HEK293 (cell line): Measurements from ENCODE around the gene POMT2.

Source experiments
- CTCF ChIA-PET: fragments of 350-600 bp; formaldehyde crosslinking; extraction: SDS; loops from one replicate; lab custom pipeline; 2021; ENCODE audit warnings: antibody characterized with exemption; lab: Yijun Ruan, JAX
- POLR2A ChIA-PET: fragments of 300-600 bp; formaldehyde crosslinking; extraction: SDS; loops from one replicate; lab custom pipeline; 2020; ENCODE audit warnings: antibody characterized with exemption, inconsistent platforms; lab: Yijun Ruan, JAX
- H3K27ac ChIP-seq: fragments of 200-500 bp; sonication (Bioruptor generic); 2 replicates; pipeline ENCODE4 v1.5.1; 2014; ENCODE audit warnings: low read depth, low read length, control low read depth, inconsistent platforms; ENCODE audit errors: extremely low read depth
- H3K36me3 ChIP-seq, 2 experiments: fragments of 200-500 bp in 1 of 2; sonication (Bioruptor generic) in 1 of 2; 1 replicate in 1 of 2; 2 replicates in 1 of 2; pipeline ENCODE4 v1.5.1; 2014 to 2017; ENCODE audit warnings: inconsistent platforms in 2 of 2, low read length in 2 of 2; ENCODE audit not compliant: control insufficient read depth in 2 of 2, insufficient read depth in 1 of 2
- H3K4me1 ChIP-seq: fragments of 200-500 bp; sonication (Bioruptor generic); 2 replicates; pipeline ENCODE4 v1.5.1; 2014; ENCODE audit warnings: mild to moderate bottlenecking, low read length, inconsistent platforms; ENCODE audit not compliant: control insufficient read depth, insufficient read depth
- H3K4me3 ChIP-seq: 2 replicates; pipeline ENCODE4 v1.5.1; 2011; ENCODE audit warnings: low read depth, mild to moderate bottlenecking, control low read depth, low read length, moderate library complexity
- H3K9me3 ChIP-seq: fragments of 200-500 bp; sonication (Bioruptor generic); 2 replicates; pipeline ENCODE4 v1.5.1; 2014; ENCODE audit warnings: low read depth, low read length, inconsistent platforms; ENCODE audit not compliant: control insufficient read depth, insufficient read depth
- GLIS1 ChIP-seq: fragments of 450-650 bp; formaldehyde crosslinking; IDR thresholded peaks from 2 replicates; pipeline ENCODE4 v1.5.1; 2016; ENCODE audit warnings: missing biosample characterization, missing genetic modification characterization
- MEIS1 ChIP-seq: sonication (generic); formaldehyde crosslinking; IDR thresholded peaks from 2 replicates; pipeline ENCODE4 v1.8.1; 2022; ENCODE audit warnings: missing genetic modification reagents, mild to moderate bottlenecking, borderline replicate concordance
- OVOL3 ChIP-seq: fragments of 450-650 bp; formaldehyde crosslinking; IDR thresholded peaks from 2 replicates; pipeline ENCODE4 v1.5.1; 2016; ENCODE audit warnings: missing biosample characterization, missing genetic modification characterization
- PATZ1 ChIP-seq: fragments of 450-650 bp; formaldehyde crosslinking; IDR thresholded peaks from 2 replicates; pipeline ENCODE4 v1.5.1; 2016; ENCODE audit warnings: missing biosample characterization, missing genetic modification characterization
- PRDM1 ChIP-seq: fragments of 450-650 bp; formaldehyde crosslinking; IDR thresholded peaks from 2 replicates; pipeline ENCODE4; 2016; ENCODE audit warnings: missing biosample characterization, missing genetic modification characterization
- SP3 ChIP-seq: fragments of 450-650 bp; formaldehyde crosslinking; IDR thresholded peaks from 2 replicates; pipeline ENCODE4 v1.5.1; 2016; ENCODE audit warnings: missing biosample characterization, missing genetic modification characterization
- ZBTB10 ChIP-seq: fragments of 450-650 bp; formaldehyde crosslinking; IDR thresholded peaks from 2 replicates; pipeline ENCODE4 v1.5.1; 2016; ENCODE audit warnings: missing biosample characterization, missing genetic modification characterization
- ZBTB20 ChIP-seq: fragments of 450-650 bp; formaldehyde crosslinking; IDR thresholded peaks from 2 replicates; pipeline ENCODE4 v1.5.1; 2016; ENCODE audit warnings: missing biosample characterization, missing genetic modification characterization
- ZNF19 ChIP-seq: fragments of 450-650 bp; formaldehyde crosslinking; IDR thresholded peaks from 2 replicates; pipeline ENCODE4; 2016; ENCODE audit warnings: missing biosample characterization, missing genetic modification characterization, low read depth
- ZNF354C ChIP-seq: fragments of 450-650 bp; formaldehyde crosslinking; IDR thresholded peaks from 2 replicates; pipeline ENCODE4 v1.5.1; 2016; ENCODE audit warnings: missing biosample characterization, missing genetic modification characterization, low read depth, borderline replicate concordance
- ZNF37A ChIP-seq: fragments of 450-650 bp; IDR thresholded peaks from 2 replicates; pipeline ENCODE4 v1.5.1; 2018; ENCODE audit warnings: missing biosample characterization, missing genetic modification characterization
- ZNF404 ChIP-seq: fragments of 450-650 bp; formaldehyde crosslinking; IDR thresholded peaks from 2 replicates; pipeline ENCODE4 v1.5.1; 2017; ENCODE audit warnings: missing biosample characterization, missing genetic modification characterization
- ZNF510 ChIP-seq: fragments of 450-650 bp; formaldehyde crosslinking; IDR thresholded peaks from 2 replicates; pipeline ENCODE4 v1.5.1; 2018; ENCODE audit warnings: mild to moderate bottlenecking, missing genetic modification characterization, missing biosample characterization; ENCODE audit not compliant: insufficient replicate concordance
- ZNF677 ChIP-seq: fragments of 450-650 bp; IDR thresholded peaks from 2 replicates; pipeline ENCODE4 v1.5.0; 2018; ENCODE audit warnings: missing biosample characterization, mild to moderate bottlenecking, missing genetic modification characterization, moderate library complexity
- ZNF701 ChIP-seq: fragments of 450-650 bp; formaldehyde crosslinking; IDR thresholded peaks from 2 replicates; pipeline ENCODE4 v1.5.1; 2016; ENCODE audit warnings: missing biosample characterization, missing genetic modification characterization
- ZNF707 ChIP-seq: fragments of 450-650 bp; formaldehyde crosslinking; IDR thresholded peaks from 2 replicates; pipeline ENCODE4 v1.5.1; 2016; ENCODE audit warnings: missing biosample characterization, missing genetic modification characterization
- ZNF830 ChIP-seq: fragments of 450-650 bp; IDR thresholded peaks from 2 replicates; pipeline ENCODE4 v1.5.0; 2018; ENCODE audit warnings: missing biosample characterization, missing genetic modification characterization, low read depth, mild to moderate bottlenecking, moderate library complexity
- TF ChIP-seq, protein P1 (sequence below): fragments of 450-650 bp; formaldehyde crosslinking; IDR thresholded peaks from 2 replicates; pipeline ENCODE4; 2016; ENCODE audit warnings: missing biosample characterization, missing genetic modification characterization

The POMT2 gene

DNA sequence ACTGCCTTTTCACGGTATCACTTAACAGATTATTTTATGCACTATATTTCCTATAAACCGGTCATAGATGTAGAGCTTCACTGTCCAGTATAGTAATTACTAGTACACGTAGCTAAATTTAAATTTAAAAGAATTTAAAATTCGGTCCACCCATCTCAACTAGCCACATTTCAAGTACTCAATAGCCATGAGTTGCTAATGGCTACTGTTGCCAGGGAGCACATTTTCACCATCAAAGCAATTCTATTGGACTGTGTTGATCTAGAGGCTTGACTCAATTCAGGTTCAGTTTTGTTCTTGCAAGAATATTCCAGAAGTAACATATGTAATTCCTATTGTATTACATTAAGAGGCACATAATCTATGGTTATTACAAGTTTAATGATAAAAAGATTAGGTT lies 36.2 kb upstream of the POMT2 start:
- POLR2A ChIA-PET = no interaction called here
- H3K36me3 ChIP-seq = no peaks in the 10 kb centered on the region
- no peak overlapping the region for H3K4me3 ChIP-seq
- H3K9me3 ChIP-seq = no peaks in the 10 kb centered on the region
- H3K27ac ChIP-seq = no peak overlapping the region
- CTCF ChIA-PET = interaction anchor here (0.5 kb wide), 1 partner anchor 230 kb away, joined by 3 read pairs; no protein-coding TSS in a partner anchor
- TF ChIP-seq PATZ1 (tag by site-specific recombination) (no peak), MEIS1 (no peak), SP3 (tag by site-specific recombination) (no peak), GLIS1 (tag by site-specific recombination) (no peak), ZNF510 (tag by site-specific recombination) (no peak), ZBTB20 (tag by site-specific recombination) (no peak)
- TF ChIP-seq, protein P1, sequence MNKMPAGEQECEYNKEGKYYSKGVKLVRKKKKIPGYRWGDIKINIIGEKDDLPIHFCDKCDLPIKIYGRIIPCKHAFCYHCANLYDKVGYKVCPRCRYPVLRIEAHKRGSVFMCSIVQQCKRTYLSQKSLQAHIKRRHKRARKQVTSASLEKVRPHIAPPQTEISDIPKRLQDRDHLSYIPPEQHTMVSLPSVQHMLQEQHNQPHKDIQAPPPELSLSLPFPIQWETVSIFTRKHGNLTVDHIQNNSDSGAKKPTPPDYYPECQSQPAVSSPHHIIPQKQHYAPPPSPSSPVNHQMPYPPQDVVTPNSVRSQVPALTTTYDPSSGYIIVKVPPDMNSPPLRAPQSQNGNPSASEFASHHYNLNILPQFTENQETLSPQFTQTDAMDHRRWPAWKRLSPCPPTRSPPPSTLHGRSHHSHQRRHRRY (tag by site-specific recombination) = no peak
- TF ChIP-seq, all 188 proteins: peak for 0
- H3K4me1 ChIP-seq = no peaks in the 10 kb centered on the region

DNA sequence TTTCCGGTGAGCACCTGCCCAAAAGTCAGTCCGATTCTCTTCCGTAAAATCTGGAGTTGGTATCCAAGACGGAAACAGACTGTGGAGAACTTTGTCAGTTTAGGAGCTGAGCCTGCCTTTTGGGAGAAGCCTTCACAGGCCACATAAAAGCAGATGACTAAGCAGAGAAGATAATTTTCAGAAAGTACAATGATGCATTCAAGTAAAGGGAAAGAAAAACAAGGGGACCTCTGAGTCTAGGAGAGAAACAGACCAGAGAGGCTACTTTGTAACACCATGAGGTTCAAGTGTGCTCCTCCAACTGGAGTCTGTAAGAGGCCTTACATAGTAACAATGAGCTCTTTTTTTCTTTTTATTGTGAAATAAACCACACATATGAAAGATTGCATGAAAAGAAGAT lies 35.1 kb upstream of the POMT2 start:
- H3K36me3 ChIP-seq = no peaks in the 10 kb centered on the region; a peak in 1 of 3 replicates
- CTCF ChIA-PET = interaction anchor here (0.7 kb wide), 1 partner anchor 14 kb away, joined by 3 read pairs; no protein-coding TSS in a partner anchor
- POLR2A ChIA-PET = no interaction called here
- H3K4me1 ChIP-seq = no peaks in the 10 kb centered on the region
- no peaks in the 10 kb centered on the region for H3K9me3 ChIP-seq
- no peak for TF ChIP-seq ZNF404 (tag by site-specific recombination)
- TF ChIP-seq ZNF707 (tag by site-specific recombination) = no peak
- TF ChIP-seq ZNF677 (tag by site-specific recombination) = no peak
- TF ChIP-seq ZNF354C (tag by site-specific recombination) = no peak
- no peak for TF ChIP-seq ZBTB10 (tag by site-specific recombination)
- TF ChIP-seq ZNF701 (tag by site-specific recombination) = no peak
- H3K4me3 ChIP-seq = no peak overlapping the region
- no peak overlapping the region for H3K27ac ChIP-seq

DNA sequence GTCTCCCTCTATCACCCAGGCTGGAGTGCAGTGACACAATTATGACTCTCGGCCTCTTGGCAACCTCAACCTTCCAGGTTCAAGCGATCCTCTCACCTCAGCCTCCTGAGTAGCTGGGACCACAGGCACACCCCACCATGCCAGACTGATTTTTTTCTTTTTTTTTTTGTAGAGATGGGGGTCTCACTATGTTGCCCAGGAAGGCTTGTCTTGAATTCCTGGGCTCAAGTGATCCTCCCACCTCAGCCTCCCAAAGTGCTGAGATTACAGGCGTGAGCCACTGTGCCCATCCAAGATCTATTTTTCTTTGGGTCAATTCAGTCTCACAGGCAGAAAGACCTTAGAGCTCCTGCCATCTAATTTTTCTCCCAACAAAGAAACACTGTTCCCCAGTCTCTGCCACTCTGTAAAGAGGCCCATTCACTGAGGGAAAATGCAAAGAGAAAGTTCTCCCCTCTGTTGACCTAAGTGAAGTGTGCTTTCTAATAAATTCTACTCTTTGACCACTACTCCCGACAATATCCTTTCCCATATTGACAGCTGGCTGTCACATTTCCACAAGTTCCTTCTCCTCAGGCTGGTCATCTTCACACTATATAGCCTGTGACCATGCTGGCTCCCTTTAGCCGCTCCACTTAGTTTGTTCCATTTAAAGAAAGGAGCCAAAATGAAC lies 32.9 kb upstream of the POMT2 start:
- POLR2A ChIA-PET = interaction anchor here (0.7 kb wide), 1 partner anchor 33 kb away, joined by 3 read pairs; the partner anchor contains the start of genes GSTZ1 and POMT2
- TF ChIP-seq OVOL3 = no peak
- TF ChIP-seq ZNF37A = no peak
- no peak for TF ChIP-seq ZNF19 (tag by site-specific recombination)
- peak; percentile 63; the same call in 1 of the 2 replicates for TF ChIP-seq PRDM1 (tag by site-specific recombination)
- TF ChIP-seq ZNF830 = no peak
- TF ChIP-seq, all 188 proteins: peak for 1
- CTCF ChIA-PET = interaction anchor here (0.6 to 0.8 kb wide), 2 partner anchors 38 to 56 kb away, joined by 3 to 5 read pairs; no protein-coding TSS in a partner anchor
- no peak overlapping the region for H3K4me3 ChIP-seq
- no peaks in the 10 kb centered on the region for H3K9me3 ChIP-seq
- no peaks in the 10 kb centered on the region for H3K4me1 ChIP-seq
- H3K27ac ChIP-seq = no peak overlapping the region
- H3K36me3 ChIP-seq = peaks cover 3 to 8% of the 10 kb centered on the region in 2 experiments; a peak in 2 of 3 replicates
